NCI-H1105 treated with DMSO at 0.1 percent for 48 hours (cell line): ENCODE data around the gene ZNF383.
"Not testable (repeated sequence)": the region's sequence is repeated elsewhere in the genome, so short reads cannot be mapped to it uniquely, and the experiment has no call there.

Source experiments
- DNase-seq: peaks from one replicate; lab custom pipeline; 2025; lab: John Stamatoyannopoulos, UW

ZNF383 gene

GRCh38 chr19:37292998-37293939, 75.3 kb downstream of the ZNF383 start:
- not testable (repeated sequence) for DNase-seq

- not testable (repeated sequence) for DNase-seq
Measured at GRCh38 chr19:37294246-37294645, 76.2 kb downstream of the ZNF383 start.
